SK-N-SH treated with all-trans-retinoic acid at 6 μM for 48 hours (cell line): ENCODE measurements around the gene SF1.

Experiments used
- ATAC-seq: fragments of 200-7000 bp; cut with Tn5 transposase; 3 replicates; pipeline ENCODE4 v1.9.1; 2020; ENCODE audit warnings: mild to moderate bottlenecking, moderate library complexity
- ARNTL ChIP-seq: fragments of 450-650 bp; formaldehyde crosslinking; IDR thresholded peaks from 2 replicates; pipeline ENCODE4 v1.5.0; 2020; ENCODE audit warnings: low read depth, mild to moderate bottlenecking, moderate library complexity, borderline replicate concordance
- ESRRG ChIP-seq: fragments of 250-450 bp; sonication (Bioruptor Pico); IDR thresholded peaks from 2 replicates; pipeline ENCODE4 v1.6.1; 2021; ENCODE audit warnings: mild to moderate bottlenecking
- GLIS3 ChIP-seq: fragments of 250-450 bp; sonication (Bioruptor Pico); IDR thresholded peaks from 2 replicates; pipeline ENCODE4 v1.5.0; 2020; ENCODE audit warnings: mild to moderate bottlenecking, moderate library complexity
- ISL1 ChIP-seq: fragments of 250-450 bp; sonication (Bioruptor Pico); IDR thresholded peaks from 2 replicates; pipeline ENCODE4 v2.1.2; 2022; ENCODE audit warnings: mild to moderate bottlenecking, moderate library complexity
- OSR1 ChIP-seq: fragments of 250-450 bp; sonication (Bioruptor Pico); IDR thresholded peaks from 2 replicates; pipeline ENCODE4 v1.8.0; 2022; ENCODE audit warnings: moderate library complexity, mild to moderate bottlenecking, inconsistent platforms
- PATZ1 ChIP-seq: fragments of 250-450 bp; sonication (Bioruptor Pico); IDR thresholded peaks from 2 replicates; pipeline ENCODE4 v1.8.0; 2020; ENCODE audit warnings: mild to moderate bottlenecking, moderate library complexity, borderline replicate concordance
- POU6F1 ChIP-seq: fragments of 250-450 bp; sonication (Bioruptor Pico); IDR thresholded peaks from 2 replicates; pipeline ENCODE4 v1.8.0; 2021; ENCODE audit warnings: low read depth, mild to moderate bottlenecking, moderate library complexity, borderline replicate concordance
- PPARA ChIP-seq: fragments of 250-450 bp; sonication (Bioruptor Pico); IDR thresholded peaks from 2 replicates; pipeline ENCODE4 v1.5.0; 2020; ENCODE audit warnings: mild to moderate bottlenecking, borderline replicate concordance
- RARB ChIP-seq: fragments of 250-450 bp; sonication (Bioruptor Pico); IDR thresholded peaks from 2 replicates; pipeline ENCODE4 v1.8.0; 2021; ENCODE audit warnings: mild to moderate bottlenecking, moderate library complexity
- TOX ChIP-seq: fragments of 250-450 bp; sonication (Bioruptor Pico); IDR thresholded peaks from 2 replicates; pipeline ENCODE4 v1.8.0; 2021; ENCODE audit warnings: mild to moderate bottlenecking, moderate library complexity, borderline replicate concordance
- TSHZ2 ChIP-seq: fragments of 250-450 bp; sonication (Bioruptor Pico); IDR thresholded peaks from 2 replicates; pipeline ENCODE4 v1.5.0; 2020; ENCODE audit warnings: mild to moderate bottlenecking, moderate library complexity
- ZC3H10 ChIP-seq: fragments of 250-450 bp; sonication (Bioruptor Pico); IDR thresholded peaks from 2 replicates; pipeline ENCODE4 v1.5.1; 2021; ENCODE audit warnings: mild to moderate bottlenecking, moderate library complexity
- ZFP3 ChIP-seq: fragments of 250-450 bp; sonication (Bioruptor Pico); IDR thresholded peaks from 2 replicates; pipeline ENCODE4 v1.5.0; 2020; ENCODE audit warnings: mild to moderate bottlenecking, moderate library complexity
- ZFP30 ChIP-seq: fragments of 450-650 bp; formaldehyde crosslinking; IDR thresholded peaks from 2 replicates; pipeline ENCODE4 v1.5.0; 2022; ENCODE audit warnings: mild to moderate bottlenecking, moderate library complexity
- ZNF565 ChIP-seq: fragments of 450-650 bp; formaldehyde crosslinking; conservative IDR thresholded peaks from 2 replicates; pipeline ENCODE4 v1.5.0; 2020; ENCODE audit warnings: low read depth, mild to moderate bottlenecking, moderate library complexity
- ZNF70 ChIP-seq: fragments of 450-650 bp; formaldehyde crosslinking; IDR thresholded peaks from 2 replicates; pipeline ENCODE4 v1.5.0; 2020; ENCODE audit warnings: mild to moderate bottlenecking, moderate library complexity
- ZNF8 ChIP-seq: fragments of 450-650 bp; formaldehyde crosslinking; IDR thresholded peaks from 2 replicates; pipeline ENCODE4 v1.5.0; 2020; ENCODE audit warnings: mild to moderate bottlenecking, moderate library complexity
- TF ChIP-seq, protein P1 (sequence below): fragments of 250-450 bp; sonication (Bioruptor Pico); IDR thresholded peaks from 2 replicates; pipeline ENCODE4 v1.5.1; 2021; ENCODE audit warnings: mild to moderate bottlenecking, moderate library complexity

SF1 gene

DNA sequence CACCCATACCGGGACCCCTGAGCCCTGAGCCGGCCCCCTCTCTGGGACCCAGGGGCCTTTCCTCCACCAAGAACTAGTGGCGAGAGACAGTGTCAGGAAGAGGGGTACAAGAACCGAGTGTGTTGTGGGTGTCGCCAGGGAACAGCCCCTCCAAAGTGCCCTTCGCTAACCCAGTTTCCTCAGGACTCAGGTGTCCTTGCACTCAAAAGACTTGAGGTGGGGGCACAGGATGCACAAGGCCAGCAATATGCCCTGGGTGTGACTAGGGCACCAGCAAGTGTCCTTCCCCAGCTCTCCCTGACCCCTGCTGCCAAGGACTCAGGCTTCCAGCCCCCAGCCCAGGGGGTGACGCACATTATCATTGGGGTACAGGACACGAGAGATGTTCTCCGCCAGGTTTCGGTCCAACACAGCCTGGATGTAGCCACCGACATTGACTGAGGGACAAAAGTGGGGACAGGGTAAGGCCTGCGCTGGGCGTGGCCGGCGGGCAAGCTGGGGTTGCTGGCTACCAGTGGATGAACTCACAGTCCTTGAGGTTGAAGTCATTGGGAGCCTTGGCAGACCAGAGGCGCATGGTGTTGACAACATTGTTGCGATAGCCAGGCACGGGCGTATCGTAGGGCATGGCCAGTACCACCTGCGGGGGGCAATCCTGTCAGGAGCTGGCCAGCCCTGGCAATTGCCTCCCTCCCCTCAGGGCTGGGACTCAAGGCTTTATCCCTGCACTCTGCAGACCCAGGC is 23.3 kb downstream of the SF1 start:
- TF ChIP-seq RARB (no peak), POU6F1 (CRISPR knock-in tag) (no peak), TSHZ2 (CRISPR knock-in tag) (no peak), GLIS3 (CRISPR knock-in tag) (no peak), ZNF70 (CRISPR knock-in tag) (no peak), PPARA (CRISPR knock-in tag) (no peak), ZNF565 (CRISPR knock-in tag) (no peak), ARNTL (no peak), ZC3H10 (CRISPR knock-in tag) (no peak), TOX (no peak), ISL1 (CRISPR knock-in tag) (no peak), PATZ1 (no peak), ZFP30 (CRISPR knock-in tag) (no peak), ESRRG (CRISPR knock-in tag) (no peak), OSR1 (CRISPR knock-in tag) (no peak), ZFP3 (CRISPR knock-in tag) (no peak)
- TF ChIP-seq, protein P1, sequence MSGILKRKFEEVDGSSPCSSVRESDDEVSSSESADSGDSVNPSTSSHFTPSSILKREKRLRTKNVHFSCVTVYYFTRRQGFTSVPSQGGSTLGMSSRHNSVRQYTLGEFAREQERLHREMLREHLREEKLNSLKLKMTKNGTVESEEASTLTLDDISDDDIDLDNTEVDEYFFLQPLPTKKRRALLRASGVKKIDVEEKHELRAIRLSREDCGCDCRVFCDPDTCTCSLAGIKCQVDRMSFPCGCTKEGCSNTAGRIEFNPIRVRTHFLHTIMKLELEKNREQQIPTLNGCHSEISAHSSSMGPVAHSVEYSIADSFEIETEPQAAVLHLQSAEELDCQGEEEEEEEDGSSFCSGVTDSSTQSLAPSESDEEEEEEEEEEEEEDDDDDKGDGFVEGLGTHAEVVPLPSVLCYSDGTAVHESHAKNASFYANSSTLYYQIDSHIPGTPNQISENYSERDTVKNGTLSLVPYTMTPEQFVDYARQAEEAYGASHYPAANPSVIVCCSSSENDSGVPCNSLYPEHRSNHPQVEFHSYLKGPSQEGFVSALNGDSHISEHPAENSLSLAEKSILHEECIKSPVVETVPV: no peak
- ATAC-seq: no peak

DNA sequence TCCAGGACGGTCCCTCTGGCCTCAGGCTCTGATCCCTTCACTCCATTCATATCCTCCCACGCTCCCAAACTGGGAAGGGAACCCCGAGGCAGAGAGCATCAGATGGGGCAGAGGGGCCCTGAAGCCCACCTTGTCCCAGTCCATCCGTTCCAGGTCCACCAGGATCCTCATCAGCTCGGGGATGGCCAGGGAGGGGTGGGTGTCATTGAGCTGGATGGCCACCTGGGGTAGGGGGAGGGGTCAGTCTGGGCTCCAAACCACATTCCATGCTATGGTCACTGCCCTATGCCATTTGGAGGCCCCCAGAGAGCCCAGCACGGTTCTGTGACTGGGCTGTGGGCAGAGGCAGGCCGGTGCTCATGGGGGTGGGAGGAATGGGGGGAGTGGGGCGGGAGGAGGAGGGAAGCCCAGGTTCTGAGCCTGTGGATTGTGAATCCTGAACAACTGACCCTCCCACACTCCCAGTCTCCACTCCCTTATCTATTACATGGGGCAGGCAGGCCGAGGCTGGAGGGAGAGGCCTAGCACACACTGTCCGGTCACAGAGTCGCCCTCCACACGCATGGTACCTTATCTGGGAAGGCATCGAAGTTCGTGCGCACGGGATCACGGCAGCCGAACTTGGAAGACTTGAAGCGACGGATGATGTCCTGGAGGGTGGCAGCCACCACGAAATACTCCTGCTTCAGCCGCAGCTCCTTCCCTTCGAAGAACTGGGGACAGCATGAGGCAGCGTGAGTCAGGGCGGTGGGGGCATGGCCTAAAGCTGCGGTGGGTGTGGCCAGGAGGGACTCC is 24.0 kb downstream of the SF1 start:
- TF ChIP-seq ZNF70 (CRISPR knock-in tag): no peak
- no peak for TF ChIP-seq ESRRG (CRISPR knock-in tag)
- no peak for TF ChIP-seq RARB
- TF ChIP-seq, protein P1: no peak
- TF ChIP-seq, all 23 proteins: peak for 0
- no peak for ATAC-seq

DNA sequence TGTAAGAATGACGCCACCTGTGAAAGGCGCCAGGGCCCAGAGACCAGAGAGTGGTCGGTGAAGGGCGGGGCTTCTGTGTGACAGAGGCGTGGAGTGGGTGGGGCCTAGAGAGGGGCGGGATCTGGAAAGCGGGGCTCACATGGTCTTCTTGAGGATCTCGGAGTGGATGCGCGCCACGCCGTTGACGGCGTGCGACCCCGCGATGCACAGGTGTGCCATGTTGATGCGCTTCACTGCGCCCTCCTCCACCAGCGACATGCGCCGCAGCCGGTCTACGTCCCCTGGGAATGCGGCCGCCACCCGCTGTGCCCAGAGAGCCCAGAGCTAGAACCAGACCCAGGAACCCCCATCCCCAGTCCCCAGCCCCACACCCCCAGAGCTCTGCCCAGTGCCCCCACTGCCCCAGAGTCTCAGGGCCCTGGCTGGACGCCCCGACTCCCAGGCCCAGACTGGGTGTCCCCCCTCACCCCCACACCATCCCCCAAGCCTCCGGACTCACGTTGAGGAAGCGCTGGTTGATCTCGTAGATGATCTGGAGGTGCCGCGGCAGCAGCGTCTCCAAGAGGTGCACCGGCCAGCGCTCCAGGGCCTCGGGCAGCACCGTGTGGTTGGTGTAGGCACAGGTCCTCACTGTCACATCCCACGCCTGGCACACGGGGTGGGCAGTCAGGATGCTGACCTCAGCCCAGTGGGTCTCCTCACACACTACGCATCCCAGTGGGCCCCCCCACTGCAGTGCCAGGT is 24.8 kb downstream of the SF1 start:
- ATAC-seq: no peak
- TF ChIP-seq OSR1 (CRISPR knock-in tag) (no peak), ZC3H10 (CRISPR knock-in tag) (no peak), ZNF70 (CRISPR knock-in tag) (no peak), GLIS3 (CRISPR knock-in tag) (no peak), ESRRG (CRISPR knock-in tag) (no peak), ZFP30 (CRISPR knock-in tag) (no peak), ZFP3 (CRISPR knock-in tag) (no peak), ZNF8 (CRISPR knock-in tag) (no peak), PPARA (CRISPR knock-in tag) (no peak)
- TF ChIP-seq, all 23 proteins: peak for 0
